ENCODE measurements around the gene OR8H1. TPM values are rescaled to one million over a fixed set of nuclear protein-coding genes. Genes with fewer than 3 reads are reported as not detected.

OR8H1 gene, protein sequence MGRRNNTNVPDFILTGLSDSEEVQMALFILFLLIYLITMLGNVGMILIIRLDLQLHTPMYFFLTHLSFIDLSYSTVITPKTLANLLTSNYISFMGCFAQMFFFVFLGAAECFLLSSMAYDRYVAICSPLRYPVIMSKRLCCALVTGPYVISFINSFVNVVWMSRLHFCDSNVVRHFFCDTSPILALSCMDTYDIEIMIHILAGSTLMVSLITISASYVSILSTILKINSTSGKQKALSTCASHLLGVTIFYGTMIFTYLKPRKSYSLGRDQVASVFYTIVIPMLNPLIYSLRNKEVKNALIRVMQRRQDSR
- not detected in 2 replicates for total RNA-seq

DNA sequence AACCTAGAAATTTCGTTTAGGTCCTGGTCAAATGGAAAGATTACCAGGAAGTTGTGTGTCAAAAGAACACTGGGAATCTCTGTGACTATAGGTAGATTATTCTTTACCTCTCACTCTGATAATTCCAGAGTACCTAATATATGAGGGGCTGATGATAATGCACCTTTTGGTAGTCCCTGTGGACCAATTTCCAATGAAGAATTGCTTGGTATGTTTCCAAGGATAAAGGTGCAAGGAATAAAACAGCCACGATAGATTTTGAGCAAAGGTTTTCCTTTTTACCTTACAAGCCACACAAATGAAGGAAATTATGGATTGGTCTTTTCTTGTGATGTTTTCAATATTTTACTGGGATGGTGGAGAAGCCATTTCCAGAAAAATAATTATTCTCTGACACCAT, at the start of gene OR8H1:
Gene OR8H1, minus strand, starts transcription at position 101 of the 400 bp plus-strand sequence. CDS start 1,192 bp downstream, outside the sequence.
- no peak for DNase-seq (ENCODE audit: low spot score)
- Mint-ChIP-seq H3K9me3 (peaks cover 15% of the 10 kb centered on the region), H3K4me1 (ENCODE audit: low read depth) (no peaks in the 10 kb centered on the region), H3K4me3 (no peak within 1 kb of the TSS), H3K36me3 (ENCODE audit: low read depth) (no peaks in the 10 kb centered on the region), H3K27ac (no peak within 1 kb of the TSS), H3K27me3 (ENCODE audit: insufficient read depth) (no peaks in the 10 kb centered on the region)
- intact Hi-C loops (cut with micrococcal nuclease) = no loop called here

DNA sequence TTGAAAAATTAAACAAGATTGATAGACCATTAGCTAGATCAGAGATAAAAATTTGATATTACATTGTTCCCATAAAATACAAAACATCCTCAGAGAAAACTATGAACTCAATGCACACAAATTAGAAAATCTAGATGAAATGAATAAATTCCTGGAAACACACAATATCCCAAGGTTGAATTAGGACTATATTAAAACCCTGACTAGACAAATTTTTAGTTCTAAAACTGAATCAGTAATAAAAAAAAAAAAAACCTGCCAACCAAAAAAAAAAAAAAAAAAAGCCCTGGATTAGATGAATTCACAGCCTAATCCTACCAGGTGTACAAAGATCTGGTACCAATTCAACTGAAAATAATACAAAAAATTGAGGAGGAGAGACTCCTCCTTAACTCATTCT, 48.2 kb upstream of the OR8H1 start:
- no peak for DNase-seq (ENCODE audit: low spot score)
- Mint-ChIP-seq H3K27ac (no peak overlapping the region), H3K9me3 (peaks cover 37% of the 10 kb centered on the region), H3K27me3 (ENCODE audit: insufficient read depth) (no peaks in the 10 kb centered on the region), H3K36me3 (ENCODE audit: low read depth) (no peaks in the 10 kb centered on the region), H3K4me3 (no peak overlapping the region), H3K4me1 (ENCODE audit: low read depth) (no peaks in the 10 kb centered on the region)
- intact Hi-C loops (cut with micrococcal nuclease) = no loop called here

DNA sequence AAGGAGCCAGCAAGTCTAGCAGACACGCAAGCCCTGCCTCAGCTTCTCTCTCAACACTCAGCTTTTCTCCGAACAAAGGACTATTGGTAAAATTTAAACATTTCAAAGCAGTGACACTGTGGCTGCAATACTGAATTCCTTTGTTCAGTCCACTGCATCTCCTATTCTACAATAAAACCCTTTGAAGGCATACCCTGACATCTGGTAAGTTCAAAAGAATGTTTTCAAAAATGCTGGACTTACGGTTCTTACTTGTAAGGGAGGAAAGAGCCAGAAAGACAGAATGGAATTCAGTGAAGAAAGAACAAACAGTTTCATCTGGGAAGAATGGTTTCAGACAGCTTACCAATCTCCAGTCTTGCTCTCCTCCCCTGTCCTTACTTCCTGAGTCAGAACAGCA, 41.1 kb upstream of the OR8H1 start:
- Mint-ChIP-seq H3K4me1 (ENCODE audit: low read depth) (no peaks in the 10 kb centered on the region), H3K27me3 (ENCODE audit: insufficient read depth) (no peaks in the 10 kb centered on the region), H3K36me3 (ENCODE audit: low read depth) (no peaks in the 10 kb centered on the region), H3K4me3 (no peak overlapping the region), H3K9me3 (peaks cover 10% of the 10 kb centered on the region), H3K27ac (no peak overlapping the region)
- DNase-seq (ENCODE audit: low spot score) = no peak
- intact Hi-C loops (cut with micrococcal nuclease) = no loop called here

DNA sequence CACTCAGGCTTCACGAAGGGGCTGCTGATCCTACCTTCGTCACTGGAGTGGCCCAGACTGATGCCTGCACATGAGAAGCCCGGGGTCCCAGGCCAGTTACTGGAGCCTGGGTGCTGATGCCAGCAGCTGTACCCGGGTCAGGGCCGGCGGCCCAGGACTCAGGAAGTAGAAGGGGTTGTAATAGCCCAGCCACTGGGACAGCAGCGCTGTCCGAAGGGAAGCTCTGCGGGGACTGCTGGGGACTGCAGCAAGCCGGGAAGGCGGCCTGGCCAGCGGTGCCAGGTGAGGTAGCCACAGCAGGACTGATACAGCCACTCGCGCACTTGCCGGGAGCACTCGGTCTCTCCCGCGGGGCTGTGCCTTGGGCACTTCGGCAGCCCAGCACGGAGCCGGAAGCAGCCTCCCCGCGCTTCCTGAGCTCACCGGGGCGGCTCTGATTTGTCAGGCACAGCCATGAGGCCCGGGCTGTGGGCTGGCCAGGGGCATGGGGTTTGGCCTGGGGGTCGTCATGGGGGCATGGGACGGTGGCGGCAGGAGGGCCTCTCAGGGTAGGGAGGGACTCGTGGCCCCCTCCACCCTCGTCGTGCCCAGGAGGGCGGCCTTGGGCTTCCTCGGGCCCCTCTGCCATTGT, 39.9 kb upstream of the OR8H1 start:
- DNase-seq (ENCODE audit: low spot score) = no peak
- no peaks in the 10 kb centered on the region for H3K36me3 Mint-ChIP-seq (ENCODE audit: low read depth)
- H3K9me3 Mint-ChIP-seq = peaks cover 10% of the 10 kb centered on the region
- intact Hi-C loops (cut with micrococcal nuclease) = no loop called here
- H3K27ac Mint-ChIP-seq = no peak overlapping the region
- H3K27me3 Mint-ChIP-seq (ENCODE audit: insufficient read depth) = no peaks in the 10 kb centered on the region
- H3K4me3 Mint-ChIP-seq = no peak overlapping the region
- no peaks in the 10 kb centered on the region for H3K4me1 Mint-ChIP-seq (ENCODE audit: low read depth)

DNA sequence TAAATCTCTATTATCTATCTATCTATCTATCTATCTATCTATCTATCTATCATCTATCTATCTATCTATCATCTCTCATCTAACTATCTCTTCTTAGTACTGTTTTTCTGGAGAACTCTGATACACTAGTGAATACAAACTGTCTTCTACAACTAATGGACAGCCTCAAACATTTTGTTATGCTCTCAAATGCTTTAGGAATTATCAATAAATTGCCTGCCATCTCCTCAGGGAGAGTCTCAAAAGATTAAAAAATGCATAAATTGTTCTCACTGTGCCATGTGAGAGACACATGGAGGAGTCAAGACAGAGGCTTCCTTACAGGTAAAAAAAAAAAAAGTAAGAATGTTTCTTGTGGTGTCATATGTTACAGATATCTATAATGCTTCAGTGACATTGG, 22.8 kb upstream of the OR8H1 start, which contains the start of gene OR8K3:
Gene OR8K3, plus strand, starts transcription at position 301 of the 400 bp plus-strand sequence. CDS start 3,163 bp downstream, outside the sequence.
- peaks cover 9% of the 10 kb centered on the region for H3K9me3 Mint-ChIP-seq
- DNase-seq (ENCODE audit: low spot score) = no peak
- no peaks in the 10 kb centered on the region for H3K27me3 Mint-ChIP-seq (ENCODE audit: insufficient read depth)
- H3K27ac Mint-ChIP-seq = no peak within 1 kb of the TSS
- no peaks in the 10 kb centered on the region for H3K4me1 Mint-ChIP-seq (ENCODE audit: low read depth)
- intact Hi-C loops (cut with micrococcal nuclease) = no loop called here
- no peaks in the 10 kb centered on the region for H3K36me3 Mint-ChIP-seq (ENCODE audit: low read depth)
- H3K4me3 Mint-ChIP-seq = no peak within 1 kb of the TSS

DNA sequence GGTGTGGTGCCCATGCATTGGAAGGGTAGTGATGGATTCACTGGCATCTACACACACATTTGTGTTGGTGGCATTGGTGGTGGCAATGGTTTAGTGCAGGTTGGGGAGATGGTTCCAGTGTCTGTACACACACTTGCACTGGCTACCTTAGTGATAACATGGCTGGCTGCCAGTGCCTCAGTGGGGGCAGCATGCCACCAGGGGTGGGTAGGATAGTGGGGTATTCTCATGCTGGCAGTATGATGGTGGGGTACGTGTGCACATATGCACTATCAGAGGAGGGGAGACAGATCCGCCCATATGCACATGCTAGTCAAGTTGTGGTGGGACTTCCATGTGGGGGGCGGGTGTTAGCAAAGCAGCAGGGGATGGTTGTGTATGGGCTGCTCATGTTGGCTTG, 15.8 kb upstream of the OR8H1 start:
- H3K27me3 Mint-ChIP-seq (ENCODE audit: insufficient read depth) = no peaks in the 10 kb centered on the region
- H3K27ac Mint-ChIP-seq = no peak overlapping the region
- DNase-seq (ENCODE audit: low spot score) = no peak
- H3K9me3 Mint-ChIP-seq = peaks cover 58% of the 10 kb centered on the region
- H3K36me3 Mint-ChIP-seq (ENCODE audit: low read depth) = no peaks in the 10 kb centered on the region
- intact Hi-C loops (cut with micrococcal nuclease) = no loop called here
- H3K4me3 Mint-ChIP-seq = no peak overlapping the region
- H3K4me1 Mint-ChIP-seq (ENCODE audit: low read depth) = no peaks in the 10 kb centered on the region

DNA sequence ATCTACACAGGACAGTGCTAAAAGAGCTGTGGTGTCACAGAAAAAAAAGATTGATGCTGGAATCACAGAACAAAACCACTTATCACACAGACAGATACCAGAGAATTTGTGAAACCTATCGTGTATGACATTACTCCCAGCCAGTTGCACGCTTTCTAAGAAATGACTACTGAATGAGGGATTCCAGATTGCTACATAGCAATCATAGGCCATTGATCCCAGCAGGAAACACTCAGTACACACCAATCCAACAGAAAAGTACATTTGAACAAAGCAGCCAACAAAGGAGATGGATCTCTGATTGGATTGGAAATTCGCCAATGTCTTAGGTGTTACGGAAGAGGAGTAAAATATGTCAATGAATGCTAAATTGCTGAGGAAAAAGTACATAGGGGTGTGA, 4.8 kb upstream of the OR8H1 start:
- Mint-ChIP-seq H3K27me3 (ENCODE audit: insufficient read depth) (no peaks in the 10 kb centered on the region), H3K4me3 (no peak overlapping the region), H3K36me3 (ENCODE audit: low read depth) (no peaks in the 10 kb centered on the region), H3K9me3 (peaks cover 17% of the 10 kb centered on the region), H3K27ac (no peak overlapping the region), H3K4me1 (ENCODE audit: low read depth) (no peaks in the 10 kb centered on the region)
- intact Hi-C loops (cut with micrococcal nuclease) = no loop called here
- DNase-seq (ENCODE audit: low spot score) = no peak

DNA sequence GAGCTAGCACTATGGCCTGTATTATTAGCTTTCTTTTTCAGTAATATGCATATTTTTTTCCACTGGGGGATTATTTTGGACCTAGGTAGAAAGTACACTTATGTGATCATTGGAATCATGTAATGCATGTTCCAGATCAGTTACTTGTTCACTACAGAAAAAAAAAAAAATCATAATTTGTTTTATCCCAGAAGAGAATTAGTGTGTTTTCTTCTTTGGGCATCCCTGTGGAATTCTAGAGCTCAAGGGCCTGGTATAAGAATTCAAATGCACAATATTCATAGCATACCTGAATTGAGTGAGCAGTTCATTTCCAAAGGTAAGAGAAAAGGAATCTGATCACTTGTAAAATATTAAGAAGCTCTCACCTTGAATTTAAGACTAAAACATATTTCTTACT, 18.2 kb downstream of the OR8H1 start, which contains the start of gene OR5T1:
Gene OR5T1, plus strand, starts transcription at position 301 of the 400 bp plus-strand sequence. CDS start 1,485 bp downstream, outside the sequence.
- Mint-ChIP-seq H3K27me3 (ENCODE audit: insufficient read depth) (no peaks in the 10 kb centered on the region), H3K4me1 (ENCODE audit: low read depth) (no peaks in the 10 kb centered on the region), H3K4me3 (no peak within 1 kb of the TSS), H3K27ac (no peak within 1 kb of the TSS), H3K9me3 (peaks cover 21% of the 10 kb centered on the region), H3K36me3 (ENCODE audit: low read depth) (no peaks in the 10 kb centered on the region)
- intact Hi-C loops (cut with micrococcal nuclease) = no loop called here
- DNase-seq (ENCODE audit: low spot score) = no peak

DNA sequence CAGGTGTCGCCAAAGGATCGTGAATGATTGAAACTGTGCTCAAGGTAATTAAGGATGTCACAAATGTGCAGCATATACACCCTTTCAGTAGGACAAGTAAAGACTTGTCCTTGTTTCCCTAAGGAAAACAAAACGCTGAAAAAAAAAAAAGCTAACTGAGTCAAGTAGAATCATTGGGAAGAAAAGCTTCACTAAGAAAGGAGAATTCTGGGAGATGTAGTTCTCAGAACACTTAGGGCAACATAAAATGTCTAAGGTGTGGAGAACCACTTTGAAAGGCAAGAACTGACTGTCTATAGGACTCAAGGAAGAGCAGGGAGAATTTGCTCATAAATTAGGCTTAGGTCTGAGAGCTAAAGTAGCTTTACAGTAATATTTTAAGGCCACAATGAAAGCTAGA, 21.0 kb downstream of the OR8H1 start:
- Mint-ChIP-seq H3K4me1 (ENCODE audit: low read depth) (no peaks in the 10 kb centered on the region), H3K27ac (no peak overlapping the region), H3K36me3 (ENCODE audit: low read depth) (no peaks in the 10 kb centered on the region), H3K4me3 (no peak overlapping the region), H3K27me3 (ENCODE audit: insufficient read depth) (no peaks in the 10 kb centered on the region), H3K9me3 (peaks cover 23% of the 10 kb centered on the region)
- DNase-seq (ENCODE audit: low spot score) = no peak
- intact Hi-C loops (cut with micrococcal nuclease) = no loop called here

DNA sequence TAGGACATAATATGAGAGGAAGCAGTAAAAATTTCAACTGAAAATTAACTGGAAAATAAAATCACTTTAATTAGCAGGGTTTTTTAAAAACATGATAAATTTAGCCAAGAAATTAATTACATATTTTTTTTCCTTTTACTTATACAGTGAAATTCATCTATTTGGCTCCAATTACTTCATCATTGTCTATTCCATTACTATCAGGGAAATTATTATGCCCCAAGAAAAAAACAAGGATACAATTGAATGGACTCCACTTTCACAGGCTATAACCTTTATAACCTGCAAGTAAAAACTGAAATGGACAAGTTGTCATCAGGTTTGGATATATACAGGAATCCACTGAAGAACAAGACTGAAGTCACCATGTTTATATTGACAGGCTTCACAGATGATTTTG, 40.1 kb downstream of the OR8H1 start, which contains the start of gene OR5T3:
Gene OR5T3, plus strand, starts transcription at position 301 of the 400 bp plus-strand sequence. Its CDS starts 0 bp downstream, at position 301.
- Mint-ChIP-seq H3K27ac (no peak within 1 kb of the TSS), H3K36me3 (ENCODE audit: low read depth) (no peaks in the 10 kb centered on the region), H3K4me3 (no peak within 1 kb of the TSS), H3K4me1 (ENCODE audit: low read depth) (no peaks in the 10 kb centered on the region), H3K27me3 (ENCODE audit: insufficient read depth) (no peaks in the 10 kb centered on the region), H3K9me3 (peaks cover 23% of the 10 kb centered on the region)
- DNase-seq (ENCODE audit: low spot score) = no peak
- intact Hi-C loops (cut with micrococcal nuclease) = no loop called here

Other genes with a start within 250 kb of the OR8H1 start
- gene OR8I2, start 198.9 kb downstream of the OR8H1 start, total RNA-seq = not detected in 2 replicates
- not detected in 2 replicates for gene OR8H2, start 188.6 kb downstream of the OR8H1 start, total RNA-seq
- gene OR8H3, start 169.9 kb downstream of the OR8H1 start, total RNA-seq = not detected in 2 replicates
- not detected in 2 replicates for gene OR8J3, start 152.1 kb downstream of the OR8H1 start, total RNA-seq
- gene OR8K5, start 131.9 kb downstream of the OR8H1 start, total RNA-seq = not detected in 2 replicates
- not detected in 2 replicates for gene OR5J2, start 115.6 kb downstream of the OR8H1 start, total RNA-seq
- not detected in 2 replicates for gene OR5T2, start 58.0 kb downstream of the OR8H1 start, total RNA-seq
- gene OR5T3, start 40.0 kb downstream of the OR8H1 start, total RNA-seq = not detected in 2 replicates
- not detected in 2 replicates for gene OR5T1, start 18.1 kb downstream of the OR8H1 start, total RNA-seq
- not detected in 2 replicates for gene OR8K3, start 22.9 kb upstream of the OR8H1 start, total RNA-seq
- gene OR8K1, start 53.8 kb upstream of the OR8H1 start, total RNA-seq = not detected in 2 replicates
- not detected in 2 replicates for gene OR8J1, start 62.0 kb upstream of the OR8H1 start, total RNA-seq
- gene OR8U1, start 83.4 kb upstream of the OR8H1 start, total RNA-seq = not detected in 2 replicates
- not detected in 2 replicates for gene OR5AL1, start 120.4 kb upstream of the OR8H1 start, total RNA-seq
- not detected in 2 replicates for gene OR5M3, start 181.1 kb upstream of the OR8H1 start, total RNA-seq
- gene OR5M8, start 199.1 kb upstream of the OR8H1 start, total RNA-seq = not detected in 2 replicates

All from activated T-helper 1 cell treated with anti-CD3 and anti-CD28 coated beads, Interleukin-12 subunit alpha, Interleukin-12 subunit beta, Interleukin-2, Interleukin-4 antibody, amounts not matched to agents 30 ng/mL and 10 ng/mL and 1 ng/mL, durations not matched to agents 14 hours and 24 hours and 36 hours (primary cell).